Mammary microvascular endothelial cell (primary cell): Measurements from ENCODE around the gene VASH1. TPM values are rescaled to one million over a fixed set of nuclear protein-coding genes. Genes with fewer than 3 reads are reported as not detected.

Experiments used
- total RNA-seq: library from RNA; depleted of rRNA; stranded (reverse); fragments of >200 nt; gene quantifications from 2 replicates; pipeline ENCODE4 v1.2.3, GENCODE V29; 2015

VASH1 gene
- total RNA-seq, result 10.1 and 11.7 TPM in 2 replicates

DNA sequence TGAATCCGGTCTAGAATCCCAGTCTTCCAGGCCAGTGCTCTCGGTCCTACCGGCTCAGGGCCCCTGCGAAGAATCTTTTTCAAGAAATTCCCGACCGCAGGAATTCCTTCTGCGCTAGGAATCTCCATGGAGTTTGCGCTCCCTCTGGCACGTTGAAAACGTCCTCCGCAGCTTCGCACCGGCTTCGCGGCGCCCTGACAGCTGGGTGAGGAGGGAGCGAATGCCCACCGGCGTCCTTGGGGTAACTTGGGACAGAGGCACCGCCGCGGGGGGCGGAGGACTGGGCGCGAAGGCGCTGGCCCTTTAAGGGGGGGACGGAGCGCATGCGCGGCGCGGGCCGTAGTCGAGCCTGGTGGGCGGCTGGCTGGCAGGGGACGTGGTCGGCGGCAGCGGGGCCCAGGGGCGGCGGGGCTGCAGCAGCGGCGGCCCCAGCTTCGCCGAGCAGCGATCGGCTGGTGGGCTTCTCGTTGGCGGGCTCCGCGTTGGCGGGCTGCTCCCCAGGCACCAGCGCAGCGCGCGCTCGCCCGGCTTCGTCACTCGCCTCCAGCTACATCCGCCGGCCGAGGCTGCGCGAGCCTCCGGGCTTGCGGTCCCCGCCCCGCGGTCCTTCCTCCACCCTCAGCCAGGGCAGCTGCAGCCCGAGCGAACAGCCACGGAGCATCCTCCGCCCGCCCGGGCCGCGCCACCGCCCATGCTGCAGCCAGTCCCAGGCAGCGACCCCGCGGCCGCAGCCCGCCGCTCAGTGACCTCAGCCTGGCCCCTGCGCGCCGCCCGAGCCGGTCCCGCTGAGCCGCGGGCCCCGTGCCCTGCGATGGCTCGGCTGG is at the start of gene VASH1:
Gene VASH1, plus strand, starts transcription at position 333 of the 824 bp plus-strand sequence. CDS start 1,354 bp downstream, outside the sequence.

DNA sequence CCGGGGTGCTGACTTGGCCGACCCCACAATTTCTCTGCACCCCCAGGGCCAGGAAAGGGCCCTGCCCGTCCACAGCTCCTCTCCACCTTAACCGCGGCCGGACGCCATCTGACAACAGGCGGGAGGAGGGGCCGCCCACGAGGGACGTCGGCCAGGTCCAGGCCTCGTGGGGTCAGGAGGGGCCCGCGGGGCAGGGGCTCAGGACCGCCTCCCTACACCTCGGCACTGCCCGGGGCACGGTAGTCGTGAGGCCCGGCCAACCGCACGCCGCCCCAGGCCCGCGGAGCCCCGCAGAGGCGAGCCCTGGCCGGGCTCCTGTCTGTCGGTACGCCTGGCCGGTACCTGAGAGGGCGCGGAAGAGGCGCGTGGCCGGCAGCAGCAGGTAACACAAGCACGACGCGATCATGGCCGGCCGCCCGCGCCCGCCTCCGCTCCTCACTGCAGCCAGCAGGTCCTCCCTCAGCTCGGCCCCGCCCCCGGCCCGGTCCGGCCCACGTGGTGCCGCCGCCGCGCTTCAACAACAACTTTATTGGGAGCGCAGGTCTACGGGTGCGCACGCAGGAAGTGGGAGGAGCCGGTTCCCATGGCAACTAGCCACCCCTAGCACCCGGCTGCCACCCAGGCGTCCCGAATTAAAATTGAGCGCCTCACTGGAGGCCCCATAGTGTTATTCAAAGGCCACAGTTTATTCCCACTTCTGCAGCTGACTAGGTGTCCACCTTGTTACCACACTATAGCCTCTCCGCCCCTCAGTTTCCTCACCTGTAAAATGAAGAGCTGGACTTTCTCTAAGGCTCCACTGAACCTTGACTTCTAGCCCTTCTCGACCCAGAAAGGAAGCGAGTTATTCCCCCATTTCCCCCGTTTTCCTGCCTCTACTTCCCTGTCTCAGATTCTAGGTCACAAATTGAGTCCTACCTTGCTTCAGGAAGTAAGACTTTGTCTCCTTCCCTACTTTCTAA is 51.4 kb downstream of the VASH1 start, which contains the start of gene ANGEL1:
Gene ANGEL1, minus strand, starts transcription at position 461 of the 962 bp plus-strand sequence. Its CDS starts 55 bp downstream, at position 406.

DNA sequence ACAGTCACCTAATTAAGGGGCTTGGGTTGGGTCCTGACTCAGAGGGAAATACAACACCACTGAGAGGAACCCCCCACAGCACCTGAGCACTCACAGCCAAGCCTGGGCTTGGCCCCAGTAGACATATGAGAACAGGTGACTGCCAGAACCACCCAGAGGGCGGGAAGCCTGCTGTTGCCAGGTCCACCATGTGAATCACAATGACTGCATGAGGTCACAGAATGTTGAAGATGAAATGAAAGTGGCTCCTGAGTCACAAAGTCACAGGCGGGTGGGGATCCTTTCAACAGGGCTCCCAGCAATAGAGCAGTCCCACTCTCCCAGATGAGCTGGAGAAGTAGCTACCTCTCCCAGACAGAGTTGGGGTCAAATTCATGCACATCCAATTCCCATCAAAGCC is 64.9 kb downstream of the VASH1 start, which contains the start of gene LRRC74A:
Gene LRRC74A, plus strand, starts transcription at position 287 of the 400 bp plus-strand sequence. CDS start 290 bp downstream, outside the sequence.

Other genes with a start within 250 kb of the VASH1 start
- gene ANGEL1, start 51.4 kb downstream of the VASH1 start, total RNA-seq, result 10.6 and 13.5 TPM in 2 replicates
- gene LRRC74A, start 64.9 kb downstream of the VASH1 start, total RNA-seq, result not detected in 2 replicates